DOHH2 (cell line): ENCODE measurements around the gene GET4.

Source experiments
- EZH2phosphoT487 ChIP-seq: fragments of 200-600 bp; sonication (generic); IDR thresholded peaks from 2 replicates; pipeline ENCODE4 v1.6.1; 2017; ENCODE audit warnings: borderline replicate concordance, mild to moderate bottlenecking, antibody characterized with exemption, low read length, moderate library complexity, mixed read lengths
- TF ChIP-seq, protein P1 (sequence below): fragments of 200-600 bp; sonication (generic); IDR thresholded peaks from one replicate; pipeline ENCODE4 v1.5.1; 2014; ENCODE audit warnings: antibody characterized with exemption, mild to moderate bottlenecking, low read depth, low read length; ENCODE audit not compliant: poor library complexity, severe bottlenecking

DNA sequence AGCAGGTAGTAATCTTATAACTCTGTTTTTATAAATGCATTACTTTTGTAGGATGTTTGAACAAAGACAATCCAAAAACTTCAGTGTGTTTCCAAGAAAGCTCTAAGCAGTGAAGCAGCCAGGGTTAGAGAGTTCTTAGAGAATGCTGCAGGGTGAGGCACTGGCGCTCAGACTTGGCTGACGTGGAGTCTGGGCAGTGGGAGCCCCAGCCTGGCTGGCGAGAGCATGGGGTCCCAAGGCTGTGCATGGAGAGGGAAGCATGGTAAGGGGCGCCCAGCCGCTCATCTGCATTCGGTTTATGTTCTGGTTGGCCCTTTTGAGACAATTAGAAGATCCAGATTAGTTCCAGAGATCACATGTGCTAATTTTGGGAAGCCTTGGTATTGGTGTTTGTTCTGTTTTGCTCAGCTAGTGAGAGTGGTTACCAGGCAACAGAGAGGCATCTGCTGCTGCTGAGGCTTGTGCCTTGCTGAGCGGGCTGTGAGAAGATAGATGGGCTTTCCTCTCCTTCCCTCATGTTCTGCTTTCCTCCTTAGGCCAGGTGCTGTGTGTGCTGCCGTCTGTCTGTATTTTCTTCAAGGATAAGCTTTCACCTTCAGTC, 33.8 kb upstream of the GET4 start:
- TF ChIP-seq, protein P1, sequence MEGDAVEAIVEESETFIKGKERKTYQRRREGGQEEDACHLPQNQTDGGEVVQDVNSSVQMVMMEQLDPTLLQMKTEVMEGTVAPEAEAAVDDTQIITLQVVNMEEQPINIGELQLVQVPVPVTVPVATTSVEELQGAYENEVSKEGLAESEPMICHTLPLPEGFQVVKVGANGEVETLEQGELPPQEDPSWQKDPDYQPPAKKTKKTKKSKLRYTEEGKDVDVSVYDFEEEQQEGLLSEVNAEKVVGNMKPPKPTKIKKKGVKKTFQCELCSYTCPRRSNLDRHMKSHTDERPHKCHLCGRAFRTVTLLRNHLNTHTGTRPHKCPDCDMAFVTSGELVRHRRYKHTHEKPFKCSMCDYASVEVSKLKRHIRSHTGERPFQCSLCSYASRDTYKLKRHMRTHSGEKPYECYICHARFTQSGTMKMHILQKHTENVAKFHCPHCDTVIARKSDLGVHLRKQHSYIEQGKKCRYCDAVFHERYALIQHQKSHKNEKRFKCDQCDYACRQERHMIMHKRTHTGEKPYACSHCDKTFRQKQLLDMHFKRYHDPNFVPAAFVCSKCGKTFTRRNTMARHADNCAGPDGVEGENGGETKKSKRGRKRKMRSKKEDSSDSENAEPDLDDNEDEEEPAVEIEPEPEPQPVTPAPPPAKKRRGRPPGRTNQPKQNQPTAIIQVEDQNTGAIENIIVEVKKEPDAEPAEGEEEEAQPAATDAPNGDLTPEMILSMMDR, result no peak
- TF ChIP-seq EZH2phosphoT487, result no peak
